GM18907 (cell line): Measurements from ENCODE around the gene IYD.
A peak's percentile ranks its signal among the peaks of the same experiment; 100 is the strongest.

Experiments used
- ATAC-seq: cut with Tn5 transposase; IDR thresholded peaks from one replicate; pipeline ENCODE4 v1.9.1; 2021; ENCODE audit warnings: mild to moderate bottlenecking, moderate library complexity; ENCODE audit not compliant: unreplicated experiment

Gene IYD

GRCh38 chr6:150394053-150394898 lies 25.5 kb downstream of the IYD start:
- no peak for ATAC-seq

GRCh38 chr6:150394899-150395295 lies 26.1 kb downstream of the IYD start:
- no peak for ATAC-seq

DNA sequence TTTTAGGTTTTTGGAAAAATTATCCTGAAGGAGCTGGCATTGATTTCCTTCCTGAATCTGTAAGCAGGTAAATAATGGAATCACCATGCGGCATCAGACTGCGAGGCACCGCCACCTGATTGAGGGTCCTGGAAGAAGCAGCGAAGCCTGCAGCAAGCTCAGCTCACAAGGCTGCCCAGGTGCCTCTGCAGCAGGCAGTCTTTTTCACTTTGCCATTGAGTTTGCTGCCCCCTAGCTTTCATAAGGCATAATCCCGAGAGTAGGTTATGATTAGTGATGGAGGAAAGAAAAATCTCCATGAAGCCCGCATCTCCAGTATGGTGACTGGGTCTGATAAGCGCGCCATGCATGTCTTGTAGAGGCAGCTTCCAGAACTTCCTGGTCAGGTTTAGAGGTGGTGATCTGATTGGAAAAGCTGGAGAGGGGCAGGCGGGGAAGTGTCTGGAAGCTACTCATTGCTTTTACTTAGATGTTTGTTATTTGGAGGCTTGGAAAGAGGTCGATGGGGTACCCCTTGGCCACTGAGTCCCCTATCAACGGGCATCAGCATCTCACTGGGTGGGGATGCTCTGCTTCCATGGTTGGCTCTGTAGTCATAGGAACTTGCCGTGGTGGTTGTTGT lies 26.7 kb downstream of the IYD start:
- no peak for ATAC-seq

DNA sequence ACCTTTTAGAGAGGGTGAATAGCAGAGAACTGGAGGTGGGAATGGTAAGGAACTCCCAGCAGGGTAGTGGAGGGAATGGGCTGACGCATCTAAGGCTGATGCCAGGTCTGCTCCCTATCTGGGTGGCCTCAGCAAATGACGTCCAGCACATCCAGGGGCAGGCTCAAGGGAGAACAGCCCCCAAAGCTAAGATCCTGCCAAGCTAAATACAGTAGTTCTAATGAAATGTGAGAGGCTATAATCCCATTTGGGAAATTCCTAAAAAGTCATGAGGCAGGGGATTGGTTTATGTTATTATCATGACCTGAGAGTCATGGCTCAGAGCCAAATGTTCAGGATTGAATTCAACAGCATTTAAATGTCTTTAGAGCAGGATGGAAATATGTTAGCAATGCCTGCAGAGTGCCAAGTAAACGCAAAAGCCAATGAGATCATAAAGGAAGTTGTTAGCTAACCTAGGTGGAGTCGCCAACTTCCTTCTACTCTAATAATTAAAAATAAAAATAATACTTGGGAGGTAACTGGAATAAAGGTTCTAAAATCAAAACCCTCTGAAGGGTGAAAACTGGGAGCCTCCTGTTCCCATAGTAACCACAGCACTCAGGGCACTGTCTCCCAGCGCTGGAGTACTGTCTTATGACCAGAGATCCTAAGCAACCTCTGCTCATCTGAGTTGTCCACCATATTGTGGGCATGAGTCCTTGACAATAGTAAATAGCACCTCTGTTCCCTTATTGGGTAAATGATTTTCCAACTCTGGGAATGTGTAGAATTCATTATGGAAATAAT lies 34.8 kb downstream of the IYD start:
- no peak for ATAC-seq

DNA sequence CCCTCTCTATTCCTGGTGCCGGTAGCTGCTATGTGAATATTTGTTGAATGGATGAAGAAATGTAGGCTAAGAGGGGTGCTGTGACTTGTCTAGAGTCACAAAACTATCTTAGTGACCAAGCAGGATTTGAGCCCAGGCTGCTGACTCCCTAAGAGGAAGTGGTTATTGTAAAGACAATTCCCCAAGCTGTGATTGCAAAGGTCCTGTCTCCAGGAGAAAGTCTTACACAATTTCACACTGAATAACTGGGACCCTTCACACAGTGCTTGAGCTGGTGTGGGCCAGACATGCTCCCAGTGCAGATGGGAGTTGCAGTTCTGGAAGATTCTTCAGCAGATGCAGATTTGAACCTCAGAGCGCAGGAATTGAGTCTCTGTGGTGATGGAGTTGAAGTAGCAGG lies 38.1 kb downstream of the IYD start:
- no peak for ATAC-seq

DNA sequence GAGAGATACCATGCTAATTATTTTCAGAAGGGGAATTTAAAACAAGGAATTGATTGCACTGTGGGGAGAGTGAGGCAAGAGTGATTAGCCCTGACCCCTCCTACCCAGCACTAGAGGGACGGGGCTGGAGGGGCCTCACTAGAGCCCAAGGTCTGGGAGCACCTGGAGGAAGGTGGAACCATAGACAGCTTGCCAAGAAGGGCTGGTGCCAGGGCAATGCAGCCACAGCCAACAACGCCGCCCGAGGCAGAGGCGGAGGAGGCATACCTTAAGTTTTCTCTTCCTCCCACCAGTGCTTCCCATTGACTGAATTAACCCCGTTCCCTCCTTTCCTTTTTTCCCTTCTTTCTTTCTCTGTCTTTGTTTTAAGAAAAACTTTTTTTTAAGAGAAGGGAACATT lies 40.0 kb downstream of the IYD start:
- ATAC-seq, result no peak

- no peak for ATAC-seq
These were observed 40.8 kb downstream of the IYD start for GRCh38 chr6:150409576-150410066.

DNA sequence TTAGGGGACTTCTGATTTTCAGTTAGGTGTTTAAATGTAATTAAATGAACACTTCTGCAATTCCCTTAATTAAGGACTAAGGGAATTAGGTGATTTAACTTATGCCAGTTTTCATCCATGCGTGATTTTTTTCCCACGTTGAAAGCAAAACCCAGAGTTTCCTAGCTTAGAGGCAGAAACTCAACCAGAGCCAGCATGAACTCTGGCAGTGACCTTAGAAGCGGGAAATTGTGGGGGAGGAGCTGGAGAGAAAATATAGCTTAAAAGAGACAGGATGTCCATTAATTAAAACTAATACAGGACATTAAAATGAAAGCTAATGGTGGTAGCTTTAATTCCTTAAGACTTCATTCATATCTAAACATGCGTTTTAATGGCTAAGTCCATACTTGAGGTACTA lies 41.6 kb downstream of the IYD start:
- ATAC-seq, result no peak

- ATAC-seq, result no peak
These were observed 42.1 kb downstream of the IYD start for GRCh38 chr6:150410906-150411305.

GRCh38 chr6:150412221-150412620 lies 43.4 kb downstream of the IYD start:
- ATAC-seq, result no peak

DNA sequence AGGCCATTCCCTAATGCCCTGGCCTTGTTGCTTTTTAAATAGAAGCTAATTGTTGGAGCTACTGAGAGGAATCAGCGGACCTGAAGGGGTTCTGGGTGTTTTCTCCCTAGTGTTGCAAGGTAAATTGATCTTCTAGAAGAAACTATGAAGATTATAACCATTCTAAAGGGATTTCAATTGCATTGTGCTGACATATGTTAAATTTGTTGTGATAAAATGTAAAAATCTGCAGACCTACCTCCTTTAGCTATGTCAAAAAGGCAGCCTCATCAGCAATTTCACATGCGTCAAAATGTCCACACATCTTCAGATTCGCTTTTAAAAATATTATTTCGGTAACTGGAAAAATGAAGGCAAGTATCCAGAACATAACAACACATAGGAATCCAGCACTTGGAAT lies 44.4 kb downstream of the IYD start:
- no peak for ATAC-seq

GRCh38 chr6:150413781-150414281 lies 45.0 kb downstream of the IYD start:
- no peak for ATAC-seq

DNA sequence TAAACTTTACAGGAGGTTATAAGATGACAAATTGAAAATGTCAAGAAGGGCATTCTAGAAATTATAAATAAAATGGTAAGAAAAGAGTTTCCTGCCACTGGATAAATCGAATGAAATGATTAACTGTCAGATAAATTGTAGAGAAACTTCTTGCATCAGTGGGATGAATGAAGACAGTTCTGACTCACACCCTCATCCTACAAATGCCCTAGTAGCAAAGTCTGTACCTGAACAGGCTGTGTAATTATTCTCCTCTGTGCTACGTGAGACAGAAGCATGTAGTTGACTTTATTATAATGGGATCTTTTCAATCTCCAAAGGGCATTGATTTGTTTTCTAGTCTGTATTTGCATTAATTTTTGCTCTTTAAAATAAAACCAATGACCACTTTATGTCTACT lies 47.3 kb downstream of the IYD start:
- ATAC-seq, result no peak

GRCh38 chr6:150417250-150417649 lies 48.4 kb downstream of the IYD start:
- ATAC-seq, result no peak

DNA sequence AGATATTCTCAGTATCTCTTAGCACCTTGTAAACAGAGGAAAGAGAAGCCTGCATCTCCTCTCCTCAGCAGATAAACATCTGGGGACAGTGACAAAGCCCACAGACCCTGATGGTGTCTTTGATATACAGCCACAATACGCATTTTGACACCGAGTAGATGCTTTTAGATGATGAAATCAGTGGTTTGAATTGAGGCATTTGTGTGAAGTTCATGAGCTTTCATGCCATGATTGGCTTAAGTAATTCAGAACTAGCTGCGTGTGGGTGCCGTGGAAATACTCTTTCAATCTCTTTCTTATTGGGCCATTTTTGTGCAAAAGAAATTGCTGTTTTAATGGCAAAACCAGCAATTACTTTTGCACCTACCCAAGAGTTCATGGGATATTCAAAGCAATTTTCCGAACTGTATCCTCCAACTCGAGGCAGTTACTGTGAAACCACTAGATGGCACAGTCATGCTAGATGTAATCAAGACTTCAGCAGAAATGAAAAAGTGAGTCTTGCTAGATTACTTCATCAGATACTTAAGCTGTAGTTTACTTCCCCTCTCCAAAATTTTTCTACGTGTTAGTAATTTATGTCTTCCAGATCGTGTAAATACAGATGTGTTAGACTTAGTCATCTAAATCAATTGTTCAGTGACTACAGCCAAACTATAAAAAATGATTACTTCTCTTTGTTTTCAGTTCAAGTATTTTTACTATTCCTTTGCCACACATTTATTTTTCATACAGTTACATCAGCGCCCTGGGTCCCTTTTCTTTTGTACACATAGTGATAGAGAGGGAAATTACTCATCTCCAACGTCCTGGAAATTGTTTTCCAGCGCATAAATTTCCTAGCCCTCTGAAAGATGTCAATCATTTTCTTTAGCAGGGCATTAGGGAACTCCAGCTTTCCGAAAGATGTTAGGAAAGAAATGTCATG lies 49.4 kb downstream of the IYD start:
- ATAC-seq, result peak; percentile 77

GRCh38 chr6:150418827-150419594 lies 50.2 kb downstream of the IYD start:
- peak; percentile 49 for ATAC-seq

- no peak for ATAC-seq
These were observed 51.6 kb downstream of the IYD start for GRCh38 chr6:150420428-150420827.

DNA sequence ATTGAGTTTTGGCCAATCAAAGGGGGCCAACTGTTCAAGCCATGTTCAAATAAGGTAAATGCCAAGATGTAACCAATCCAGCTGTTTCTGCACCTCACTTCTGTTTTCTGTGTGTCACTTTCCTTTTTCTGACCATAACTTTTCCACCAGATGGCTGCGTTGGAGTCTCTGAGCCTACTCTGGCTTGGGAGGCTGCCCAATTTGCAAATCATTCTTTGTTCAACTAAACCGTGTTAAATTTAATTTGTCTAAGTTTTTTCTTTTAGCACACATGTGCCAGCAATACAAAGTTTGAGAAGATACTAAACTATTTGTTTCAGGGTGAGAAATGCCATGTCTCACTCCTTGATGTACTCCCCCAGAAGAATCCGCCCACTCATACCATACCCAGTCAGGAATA lies 52.1 kb downstream of the IYD start:
- no peak for ATAC-seq

- no peak for ATAC-seq
These were observed 56.7 kb downstream of the IYD start for GRCh38 chr6:150425508-150425907.

GRCh38 chr6:150426198-150426597 lies 57.4 kb downstream of the IYD start:
- ATAC-seq, result no peak
